ENCODE measurements around the gene RBM5. TPM values are rescaled to one million over a fixed set of nuclear protein-coding genes. Genes with fewer than 3 reads are reported as not detected.

RBM5 gene
- polyA plus RNA-seq, 1 donor (not counting 4 experiments of a cell fraction or from before 2014, with no cell fraction given): 167 TPM

DNA sequence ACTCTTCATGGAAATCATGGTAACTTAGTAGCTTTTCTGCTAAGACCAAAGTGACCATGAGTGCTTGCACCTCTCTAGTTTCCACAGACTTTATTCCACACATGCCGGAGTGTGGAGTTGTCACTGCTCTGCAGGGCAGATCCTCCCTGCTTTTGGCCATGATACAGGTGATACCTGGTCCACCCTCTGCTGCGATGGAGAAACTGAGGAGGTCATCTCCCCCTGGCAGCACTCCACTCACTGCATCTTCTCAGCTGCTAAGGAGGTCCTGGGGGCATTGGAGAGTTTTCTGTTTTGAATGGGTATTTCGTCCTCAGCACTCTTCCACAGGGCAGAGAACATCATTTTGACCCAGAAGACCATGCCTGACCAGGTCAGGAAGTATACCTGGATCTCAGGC is 31.1 kb downstream of the RBM5 start:
- dilution Hi-C loops (cut with MboI; ENCODE audit: extremely low pct_ligation_motif_present, low sequenced_read_pairs): no loop called here

DNA sequence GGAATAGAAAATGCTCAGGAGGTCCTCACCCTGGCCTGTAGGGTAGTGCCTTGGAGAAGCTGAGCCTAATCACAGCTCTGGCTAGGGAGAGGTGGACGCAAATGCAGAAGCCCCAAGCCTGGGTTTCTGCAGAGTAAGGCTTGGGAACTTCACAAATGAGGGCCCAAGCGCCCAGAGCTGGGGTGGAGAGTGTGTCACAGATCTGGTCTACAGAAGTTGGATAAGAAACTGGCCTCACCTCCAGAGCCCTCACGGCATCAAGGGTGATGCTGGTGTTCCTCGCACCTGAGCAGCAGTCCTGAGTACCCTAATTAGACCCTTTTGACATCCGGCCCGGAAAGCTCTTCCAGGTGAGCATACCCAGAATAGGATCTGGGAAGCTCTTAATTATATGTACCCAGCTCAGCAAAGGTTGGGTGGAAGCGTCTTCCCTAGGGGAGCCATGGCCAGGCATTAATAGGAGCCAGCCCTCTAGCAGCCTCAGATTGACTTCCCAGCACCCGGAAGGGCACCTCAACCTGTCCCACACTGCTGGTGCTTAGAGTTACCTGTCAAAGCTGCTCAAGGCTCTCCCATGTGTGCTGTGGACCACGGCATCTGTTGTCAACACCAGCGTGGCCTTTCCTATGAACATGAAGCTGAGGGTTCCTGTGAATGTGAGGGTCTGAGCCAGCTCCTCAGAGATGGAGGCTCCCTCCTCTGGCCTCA is 31.8 kb downstream of the RBM5 start:
- TF ChIP-seq EZH2 (IDR thresholded peaks at IDR 0.05; ENCODE audit: low read length): no peak
- TF ChIP-seq, protein P1, sequence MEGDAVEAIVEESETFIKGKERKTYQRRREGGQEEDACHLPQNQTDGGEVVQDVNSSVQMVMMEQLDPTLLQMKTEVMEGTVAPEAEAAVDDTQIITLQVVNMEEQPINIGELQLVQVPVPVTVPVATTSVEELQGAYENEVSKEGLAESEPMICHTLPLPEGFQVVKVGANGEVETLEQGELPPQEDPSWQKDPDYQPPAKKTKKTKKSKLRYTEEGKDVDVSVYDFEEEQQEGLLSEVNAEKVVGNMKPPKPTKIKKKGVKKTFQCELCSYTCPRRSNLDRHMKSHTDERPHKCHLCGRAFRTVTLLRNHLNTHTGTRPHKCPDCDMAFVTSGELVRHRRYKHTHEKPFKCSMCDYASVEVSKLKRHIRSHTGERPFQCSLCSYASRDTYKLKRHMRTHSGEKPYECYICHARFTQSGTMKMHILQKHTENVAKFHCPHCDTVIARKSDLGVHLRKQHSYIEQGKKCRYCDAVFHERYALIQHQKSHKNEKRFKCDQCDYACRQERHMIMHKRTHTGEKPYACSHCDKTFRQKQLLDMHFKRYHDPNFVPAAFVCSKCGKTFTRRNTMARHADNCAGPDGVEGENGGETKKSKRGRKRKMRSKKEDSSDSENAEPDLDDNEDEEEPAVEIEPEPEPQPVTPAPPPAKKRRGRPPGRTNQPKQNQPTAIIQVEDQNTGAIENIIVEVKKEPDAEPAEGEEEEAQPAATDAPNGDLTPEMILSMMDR (optimal IDR thresholded peaks at IDR 0.05 in 1 of 3, IDR thresholded peaks at IDR 0.05 in 1 of 3, conservative IDR thresholded peaks at IDR 0.05 in 1 of 3; ENCODE audit: extremely low read depth in 1 of 3, insufficient read depth in 2 of 3, low read length in 3 of 3): no peak
- Histone ChIP-seq H3K79me2 (ENCODE audit: control insufficient read depth, insufficient read depth, low read length) (no peaks in the 10 kb centered on the region), H3K4me2 (ENCODE audit: control insufficient read depth, extremely low read depth, insufficient read depth, low read depth, low read length) (no peak overlapping the region), H3K27ac (ENCODE audit: control insufficient read depth, insufficient read depth, low read length) (no peak overlapping the region), H3K9me3 (ENCODE audit: control insufficient read depth, low read depth, low read length) (no peaks in the 10 kb centered on the region), H3K4me3 (ENCODE audit: control insufficient read depth in 2 of 3, extremely low read depth in 1 of 3, insufficient read depth in 2 of 3, low read depth in 1 of 3, low read length in 3 of 3) (no peak overlapping the region), H4K20me1 (ENCODE audit: control insufficient read depth, extremely low read depth, insufficient read depth, low read length) (peaks cover 6% of the 10 kb centered on the region), H3K4me1 (ENCODE audit: control insufficient read depth, extremely low read depth, insufficient read depth, low read length) (peaks cover 21% of the 10 kb centered on the region), H2AFZ (ENCODE audit: control insufficient read depth, low read length) (no peak overlapping the region), H3K27me3 (ENCODE audit: control insufficient read depth, extremely low read depth, insufficient read depth, low read length) (no peaks in the 10 kb centered on the region), H3K9me1 (ENCODE audit: control insufficient read depth, extremely low read depth, insufficient read depth, low read length) (no peaks in the 10 kb centered on the region), H3K9ac (ENCODE audit: control insufficient read depth, extremely low read depth, insufficient read depth, low read length) (no peak overlapping the region), H3K36me3 (ENCODE audit: control insufficient read depth in 2 of 2, extremely low read depth in 1 of 2, insufficient read depth in 2 of 2, low read length in 2 of 2) (peaks cover 32 to 33% of the 10 kb centered on the region in 2 experiments)
- no peak for DNase-seq (ENCODE audit: low read depth, low spot score)
- FAIRE-seq: no peak
- dilution Hi-C loops (cut with MboI; ENCODE audit: extremely low pct_ligation_motif_present, low sequenced_read_pairs): no loop called here

More for the DNA sequence above, 31.1 kb downstream of the RBM5 start:
- H3K27ac ChIP-seq (ENCODE audit: control insufficient read depth, insufficient read depth, low read length): no peak overlapping the region
- H3K9me3 ChIP-seq (ENCODE audit: control insufficient read depth, low read depth, low read length): no peaks in the 10 kb centered on the region
- no peak for TF ChIP-seq EZH2 (IDR thresholded peaks at IDR 0.05; ENCODE audit: low read length)
- TF ChIP-seq, protein P1 (optimal IDR thresholded peaks at IDR 0.05 in 1 of 3, IDR thresholded peaks at IDR 0.05 in 1 of 3, conservative IDR thresholded peaks at IDR 0.05 in 1 of 3; ENCODE audit: extremely low read depth in 1 of 3, insufficient read depth in 2 of 3, low read length in 3 of 3): no peak
- H3K36me3 ChIP-seq (ENCODE audit: control insufficient read depth in 2 of 2, extremely low read depth in 1 of 2, insufficient read depth in 2 of 2, low read length in 2 of 2): peaks cover 38 to 39% of the 10 kb centered on the region in 2 experiments
- no peak overlapping the region for H3K9ac ChIP-seq (ENCODE audit: control insufficient read depth, extremely low read depth, insufficient read depth, low read length)
- no peak overlapping the region for H2AFZ ChIP-seq (ENCODE audit: control insufficient read depth, low read length)
- H3K79me2 ChIP-seq (ENCODE audit: control insufficient read depth, insufficient read depth, low read length): no peaks in the 10 kb centered on the region
- no peaks in the 10 kb centered on the region for H3K9me1 ChIP-seq (ENCODE audit: control insufficient read depth, extremely low read depth, insufficient read depth, low read length)
- H4K20me1 ChIP-seq (ENCODE audit: control insufficient read depth, extremely low read depth, insufficient read depth, low read length): peaks cover 6% of the 10 kb centered on the region
- FAIRE-seq: no peak
- no peak overlapping the region for H3K4me3 ChIP-seq (ENCODE audit: control insufficient read depth in 2 of 3, extremely low read depth in 1 of 3, insufficient read depth in 2 of 3, low read depth in 1 of 3, low read length in 3 of 3)
- no peaks in the 10 kb centered on the region for H3K27me3 ChIP-seq (ENCODE audit: control insufficient read depth, extremely low read depth, insufficient read depth, low read length)
- H3K4me1 ChIP-seq (ENCODE audit: control insufficient read depth, extremely low read depth, insufficient read depth, low read length): peaks cover 19% of the 10 kb centered on the region
- no peak for DNase-seq (ENCODE audit: low read depth, low spot score)
- H3K4me2 ChIP-seq (ENCODE audit: control insufficient read depth, extremely low read depth, insufficient read depth, low read depth, low read length): no peak overlapping the region

Data from keratinocyte (primary cell).